Aorta (tissue), 5 donors: ENCODE results near the gene SECISBP2. TPM values are rescaled to one million over a fixed set of nuclear protein-coding genes. Genes with fewer than 3 reads are reported as not detected.

ENCODE experiments used
- ATAC-seq: fragments of 200-7000 bp; cut with Tn5 transposase; one replicate; pipeline ENCODE4 v1.9.1; 2022; ENCODE audit warnings: moderate library complexity; ENCODE audit not compliant: low FRiP score
- DNase-seq, 2 donors: peaks; one replicate each; pipeline ENCODE4 v3.0.0-alpha.2; 2020
- H3K27ac ChIP-seq, 2 donors: one replicate each; pipeline ENCODE4 v1.5.1; 2013; ENCODE audit warnings: low read length in 2 of 2, mild to moderate bottlenecking in 2 of 2, moderate library complexity in 2 of 2, control low read depth in 1 of 2, inconsistent platforms in 1 of 2, low read depth in 1 of 2
- H3K27me3 ChIP-seq, 2 donors: one replicate each; pipeline ENCODE4 v1.6.1; 2013; ENCODE audit warnings: control low read depth in 1 of 2, low read length in 1 of 2, mild to moderate bottlenecking in 1 of 2, moderate library complexity in 1 of 2; ENCODE audit not compliant: insufficient read depth in 2 of 2, control insufficient read depth in 1 of 2
- H3K36me3 ChIP-seq, 2 donors: one replicate each; pipeline ENCODE4 v1.6.1; 2013; ENCODE audit warnings: control low read depth in 1 of 2, low read length in 1 of 2, mild to moderate bottlenecking in 1 of 2; ENCODE audit not compliant: insufficient read depth in 2 of 2, control insufficient read depth in 1 of 2
- H3K4me1 ChIP-seq, 2 donors: one replicate each; pipeline ENCODE4 v1.6.1; 2013; ENCODE audit warnings: low read length in 2 of 2, control low read depth in 1 of 2, mild to moderate bottlenecking in 1 of 2, moderate library complexity in 1 of 2; ENCODE audit not compliant: insufficient read depth in 2 of 2, control insufficient read depth in 1 of 2
- H3K4me3 ChIP-seq, 2 donors: one replicate each; pipeline ENCODE4 v1.5.1; 2013; ENCODE audit warnings: low read length in 2 of 2, control low read depth in 1 of 2, mild to moderate bottlenecking in 1 of 2
- H3K9me3 ChIP-seq: one replicate; pipeline ENCODE4 v1.6.1; 2013; ENCODE audit warnings: mild to moderate bottlenecking, low read length; ENCODE audit not compliant: control insufficient read depth
- WGBS, 2 donors: extraction: QIAGEN DNeasy Blood & Tissue Kit; methylation state at CpG; one replicate each; pipeline ENCODE4 v1.1.7; 2013; 5-methylcytosine and 5-hydroxymethylcytosine counted together
- intact Hi-C, 2 donors: fragments of 100-400 bp; cut with DNase I; formaldehyde crosslinking; loops; one replicate each; pipeline versions ENCODE4 v1.14.2 to v1.15.0; 2022
- polyA plus RNA-seq, 2 donors: library from polyadenylated mRNA; stranded (reverse); fragments of 200-250 nt; gene quantifications; one replicate each; pipeline ENCODE4 v1.2.3, GENCODE V29; 2013
- total RNA-seq, 2 donors: library from RNA; stranded (reverse); fragmentation: NEBNext Ultra II Directional; extraction: Animal tissue kit (Norgen Biotek cat#: 25700); gene quantifications; one replicate each; pipeline ENCODE4 v1.2.1, GENCODE V29; 2021
- donor health status: healthy with polysubstance abuse.
- donor health status: Bipolar disorder and iron deficiency.
- donor health status: DM: no; HTN: no; CAD: no.
- donor health status: DM: no; HTN: no; CAD: no.
- donor health status: DM: yes; HTN: yes; CAD: no.

Gene SECISBP2
- total and polyA plus RNA-seq, 4 donors = 7.0 to 49.0 (median 38.6) TPM

DNA sequence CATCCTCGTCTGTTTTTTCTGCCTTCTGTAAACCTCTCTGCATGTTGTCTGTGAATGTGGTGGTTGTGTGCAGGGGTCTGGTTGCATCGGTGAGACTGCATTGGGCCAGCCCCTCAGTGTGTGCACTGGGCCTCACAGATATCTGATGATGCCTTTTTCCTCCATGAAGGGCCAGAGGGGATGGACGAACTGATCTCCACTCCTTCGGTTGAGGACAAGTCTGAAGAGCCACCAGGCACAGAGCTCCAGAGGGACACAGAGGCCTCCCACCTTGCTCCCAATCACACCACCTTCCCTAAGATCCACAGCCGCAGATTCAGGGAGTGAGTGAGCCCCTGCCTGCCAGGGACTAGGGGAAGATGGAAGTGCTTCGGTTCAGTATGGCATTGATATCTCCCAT is 31.3 kb downstream of the SECISBP2 start:
- Histone ChIP-seq H3K4me3 (no peak overlapping the region), H3K4me1 (no peaks in the 10 kb centered on the region), H3K27ac (no peak overlapping the region), H3K27me3 (no peaks in the 10 kb centered on the region), H3K9me3 (no peaks in the 10 kb centered on the region), H3K36me3 (peaks cover 6 to 31% of the 10 kb centered on the region in 2 donors)
- intact Hi-C loops = loop anchor here (10.0 kb wide), 1 partner anchor 195 kb away; no protein-coding TSS in a partner anchor
- WGBS, 2 donors = 92 to 95% methylated on average over 6 of the region's 6 CpGs
- DNase-seq (no peak), ATAC-seq (no peak)

DNA sequence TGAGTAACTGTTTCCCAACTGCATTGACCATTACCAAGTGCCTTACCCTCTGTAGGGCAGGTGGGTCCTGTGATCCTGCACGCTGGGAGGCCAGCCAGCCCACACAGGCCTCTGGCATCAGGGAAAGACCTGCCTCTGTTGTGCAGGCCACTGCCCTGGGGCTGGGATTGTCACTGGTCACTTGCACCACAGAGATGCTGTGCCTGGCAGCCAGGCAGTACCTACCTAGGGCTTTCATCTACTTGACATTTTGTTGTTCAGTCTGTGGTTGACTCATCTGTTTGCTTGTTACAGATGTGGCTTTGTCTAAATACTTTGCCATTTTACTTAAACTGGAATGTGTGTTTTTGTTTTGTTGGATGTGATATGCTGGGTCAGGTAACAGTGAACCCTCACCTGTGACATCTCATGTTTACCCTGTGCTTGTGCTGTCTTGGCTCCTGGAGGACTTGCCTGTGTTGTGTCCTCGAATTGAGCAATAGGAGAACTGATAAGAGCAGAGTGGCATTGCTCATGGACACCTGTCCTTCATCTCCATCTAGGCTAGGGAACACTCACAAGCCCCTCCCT is 32.8 kb downstream of the SECISBP2 start:
- ATAC-seq = no peak
- intact Hi-C loops = loop anchor here in 1 of 2 donors (10.0 kb wide), 1 partner anchor 194 kb away; no protein-coding TSS in a partner anchor
- peaks cover 3 to 28% of the 10 kb centered on the region in 2 donors for H3K36me3 ChIP-seq
- no peak for DNase-seq
- no peak overlapping the region for H3K27ac ChIP-seq
- no peaks in the 10 kb centered on the region for H3K9me3 ChIP-seq
- no peaks in the 10 kb centered on the region for H3K4me1 ChIP-seq
- 87 to 97% methylated on average over 2 of the region's 2 CpGs for WGBS, 2 donors
- no peaks in the 10 kb centered on the region for H3K27me3 ChIP-seq
- H3K4me3 ChIP-seq = no peak overlapping the region

DNA sequence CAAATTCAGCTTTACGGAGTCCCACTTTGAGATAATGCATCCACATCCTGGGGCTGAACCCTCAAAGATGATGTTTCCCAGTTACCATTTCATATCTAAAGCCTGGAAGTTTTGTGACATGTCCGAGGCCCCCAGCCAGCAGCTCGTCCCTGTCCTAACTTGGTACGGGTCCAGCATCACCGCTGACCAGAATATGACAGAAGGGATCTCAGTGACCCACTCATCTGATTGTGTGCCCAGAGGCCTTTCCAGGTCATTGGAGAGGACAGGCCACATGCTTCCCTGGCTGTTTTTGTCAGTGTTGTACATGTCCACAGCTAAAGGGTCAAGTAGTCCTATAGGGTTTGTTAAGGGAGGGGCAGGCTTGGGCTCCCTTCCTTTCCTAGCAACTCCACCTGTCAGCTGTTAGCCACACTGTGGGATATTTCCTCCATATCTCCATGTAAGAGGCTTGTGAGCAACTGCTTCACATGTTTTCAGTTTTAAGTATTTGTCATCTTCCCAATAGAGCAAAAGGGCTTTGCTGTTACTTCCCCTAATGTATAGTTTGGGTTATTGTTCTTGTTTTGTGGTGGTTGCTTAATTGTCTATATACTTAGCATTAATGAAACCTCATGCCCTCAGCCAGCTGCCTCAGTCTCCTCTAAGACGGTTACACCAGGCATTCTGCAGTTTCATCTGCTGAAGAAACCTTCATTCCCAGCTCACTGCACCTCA is 33.4 kb downstream of the SECISBP2 start:
- ATAC-seq = no peak
- no peak overlapping the region for H3K27ac ChIP-seq
- intact Hi-C loops = loop anchor here in 1 of 2 donors (10.0 kb wide), 1 partner anchor 193 kb away; no protein-coding TSS in a partner anchor
- DNase-seq = no peak
- H3K27me3 ChIP-seq = no peaks in the 10 kb centered on the region
- H3K4me1 ChIP-seq = no peaks in the 10 kb centered on the region
- no peak overlapping the region for H3K4me3 ChIP-seq
- H3K9me3 ChIP-seq = no peaks in the 10 kb centered on the region
- WGBS, 2 donors = 92 to 95% methylated on average over 6 of the region's 6 CpGs
- H3K36me3 ChIP-seq = peaks cover 3 to 27% of the 10 kb centered on the region in 2 donors

DNA sequence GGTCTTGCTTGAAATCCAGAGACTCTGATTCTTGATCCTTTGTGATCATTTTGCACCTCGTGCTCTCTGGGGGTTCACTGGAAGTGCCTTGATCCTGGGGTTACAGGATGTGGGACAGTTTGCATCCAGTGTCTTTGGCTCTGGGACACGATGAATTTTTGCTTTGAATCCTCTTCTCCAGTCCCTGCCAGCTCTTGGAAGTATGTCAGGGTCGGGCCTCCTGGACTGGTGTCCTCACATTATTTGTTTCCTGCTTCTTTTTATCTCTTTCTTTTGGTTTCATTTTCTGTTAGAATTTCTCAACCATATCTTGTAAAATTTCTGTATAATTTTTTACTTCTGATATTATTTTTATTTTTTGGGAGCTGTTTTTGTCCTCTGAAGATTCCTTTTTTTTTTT is 34.2 kb downstream of the SECISBP2 start:
- H3K4me3 ChIP-seq = no peak overlapping the region
- H3K27me3 ChIP-seq = no peaks in the 10 kb centered on the region
- H3K9me3 ChIP-seq = no peaks in the 10 kb centered on the region
- intact Hi-C loops = loop anchor here in 1 of 2 donors (10.0 kb wide), 1 partner anchor 192 kb away; no protein-coding TSS in a partner anchor
- H3K27ac ChIP-seq = no peak overlapping the region
- H3K4me1 ChIP-seq = no peaks in the 10 kb centered on the region
- peaks cover 3 to 30% of the 10 kb centered on the region in 2 donors for H3K36me3 ChIP-seq
- ATAC-seq (no peak), DNase-seq (no peak)
- 80 to 83% methylated on average over 3 of the region's 3 CpGs for WGBS, 2 donors

DNA sequence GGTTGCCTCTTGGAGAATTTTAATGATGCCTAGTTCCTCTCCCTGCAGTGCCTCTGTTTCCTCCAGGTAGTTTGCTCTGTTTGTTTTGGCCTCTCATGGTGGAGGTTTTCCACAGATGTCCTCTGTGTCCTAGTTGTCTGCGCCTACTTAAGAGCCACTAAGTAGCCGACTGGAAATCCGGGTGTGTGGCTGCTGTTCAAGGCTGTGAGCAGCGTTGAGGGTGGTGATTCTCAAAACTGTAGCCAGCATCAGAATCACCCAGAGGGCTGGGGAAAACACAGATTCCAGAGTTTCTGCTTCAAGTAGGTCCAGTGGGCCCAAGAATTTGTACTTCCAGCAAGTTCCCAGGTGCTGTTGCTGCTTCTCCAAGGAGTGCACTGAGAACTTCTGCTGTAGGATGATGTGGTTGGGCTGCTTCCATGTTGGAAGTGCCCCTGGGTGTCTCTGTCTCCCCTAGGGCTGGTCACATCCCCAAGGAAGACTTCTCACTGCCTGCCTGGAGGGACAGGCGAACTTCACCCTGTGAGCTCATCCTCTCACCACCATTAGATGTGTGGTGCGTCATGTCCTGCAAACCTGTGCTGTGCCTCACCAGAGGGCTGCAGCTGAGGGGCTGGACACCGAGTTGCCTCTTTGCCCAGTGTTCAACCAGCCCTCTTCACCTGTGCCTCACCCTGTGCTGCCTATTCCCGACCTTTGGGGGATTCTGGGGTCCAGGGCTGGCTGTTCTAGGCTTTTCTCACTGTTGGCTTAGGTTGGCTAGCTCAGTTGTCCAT is 34.8 kb downstream of the SECISBP2 start:
- Histone ChIP-seq H3K36me3 (peaks cover 3 to 28% of the 10 kb centered on the region in 2 donors), H3K27ac (no peak overlapping the region), H3K9me3 (no peaks in the 10 kb centered on the region), H3K4me3 (no peak overlapping the region), H3K4me1 (no peaks in the 10 kb centered on the region), H3K27me3 (no peaks in the 10 kb centered on the region)
- DNase-seq = no peak
- WGBS, 2 donors = 90 to 93% methylated on average over 8 of the region's 8 CpGs
- ATAC-seq = no peak
- intact Hi-C loops = loop anchor here in 1 of 2 donors (10.0 kb wide), 1 partner anchor 192 kb away; no protein-coding TSS in a partner anchor

DNA sequence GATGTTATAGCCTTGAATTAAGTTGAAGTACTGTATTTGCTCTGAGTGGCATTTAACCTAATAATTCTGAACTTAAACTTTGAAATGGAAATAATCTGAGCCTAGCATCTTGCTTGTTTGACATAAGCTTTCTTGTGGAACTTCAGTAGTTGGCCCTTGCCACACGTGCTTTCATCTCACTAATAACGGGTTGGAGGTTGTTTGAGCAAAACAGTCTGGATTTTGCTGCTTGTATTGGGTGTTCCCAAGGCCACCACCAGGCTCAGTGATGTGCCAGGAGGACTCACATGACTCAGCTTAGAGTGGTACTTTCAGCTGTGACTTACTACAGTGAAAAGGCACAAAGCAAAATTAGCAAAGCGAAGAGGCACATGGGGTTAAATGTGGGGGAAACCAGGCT is 35.7 kb downstream of the SECISBP2 start:
- DNase-seq (no peak), ATAC-seq (no peak)
- H3K27ac ChIP-seq = no peak overlapping the region
- H3K4me3 ChIP-seq = no peak overlapping the region
- intact Hi-C loops = loop anchor here in 1 of 2 donors (10.0 kb wide), 1 partner anchor 191 kb away; no protein-coding TSS in a partner anchor
- peaks cover 3 to 28% of the 10 kb centered on the region in 2 donors for H3K36me3 ChIP-seq
- H3K27me3 ChIP-seq = no peaks in the 10 kb centered on the region
- no peaks in the 10 kb centered on the region for H3K4me1 ChIP-seq
- H3K9me3 ChIP-seq = no peaks in the 10 kb centered on the region
- 71 to 78% methylated on average over 3 of the region's 3 CpGs for WGBS, 2 donors

DNA sequence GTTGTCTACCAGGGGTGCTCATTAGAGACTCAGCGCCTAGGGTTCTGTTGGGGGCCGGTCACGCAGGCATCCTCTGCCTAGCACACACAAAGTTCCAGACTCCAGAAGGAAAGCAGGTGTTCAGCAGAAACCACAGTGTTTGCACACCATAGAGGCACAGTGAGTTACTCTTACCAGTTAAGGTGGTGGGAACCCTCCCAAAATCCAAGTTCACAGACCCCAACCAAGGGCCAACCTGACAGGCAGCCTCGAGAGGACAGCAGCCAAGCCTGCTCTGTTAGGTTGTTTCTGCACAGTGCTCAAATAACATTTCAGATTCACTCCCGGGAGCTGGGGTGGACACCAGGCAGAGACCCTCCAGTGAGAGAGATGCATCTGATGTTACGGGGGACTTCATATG is 36.2 kb downstream of the SECISBP2 start:
- ATAC-seq (no peak), DNase-seq (no peak)
- H3K36me3 ChIP-seq = peaks cover 1 to 29% of the 10 kb centered on the region in 2 donors
- no peak overlapping the region for H3K27ac ChIP-seq
- H3K4me3 ChIP-seq = no peak overlapping the region
- no peaks in the 10 kb centered on the region for H3K9me3 ChIP-seq
- no peaks in the 10 kb centered on the region for H3K4me1 ChIP-seq
- intact Hi-C loops = loop anchor here in 1 of 2 donors (10.0 kb wide), 1 partner anchor 190 kb away; no protein-coding TSS in a partner anchor
- no peaks in the 10 kb centered on the region for H3K27me3 ChIP-seq
- 92 to 95% methylated on average over 6 of the region's 6 CpGs for WGBS, 2 donors

DNA sequence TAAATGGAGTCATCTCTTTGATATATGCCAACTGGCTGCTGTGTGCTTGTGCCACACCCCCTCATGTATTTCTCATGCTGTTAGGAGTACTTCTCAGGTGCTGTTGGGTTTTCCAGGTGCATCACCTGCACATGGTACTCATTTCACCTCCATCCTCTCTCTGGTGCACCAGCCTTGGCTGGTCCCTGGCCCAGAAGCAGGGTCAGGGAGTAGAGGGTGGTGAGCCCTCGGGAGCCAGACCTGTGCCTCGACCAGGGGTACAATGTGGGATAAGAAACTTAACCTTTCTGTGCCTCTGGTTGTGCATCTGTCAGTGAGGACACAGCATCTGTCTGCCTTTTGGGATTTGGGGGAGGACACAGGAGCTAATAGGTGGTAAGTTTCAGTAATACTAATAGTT is 38.5 kb downstream of the SECISBP2 start:
- DNase-seq (no peak), ATAC-seq (no peak)
- intact Hi-C loops = loop anchor here in 1 of 2 donors (10.0 kb wide), 1 partner anchor 188 kb away; no protein-coding TSS in a partner anchor
- H3K4me3 ChIP-seq = no peak overlapping the region
- no peaks in the 10 kb centered on the region for H3K4me1 ChIP-seq
- H3K36me3 ChIP-seq = peaks cover 0 to 22% of the 10 kb centered on the region in 2 donors
- WGBS, 2 donors = 92 to 95% methylated on average over 2 of the region's 2 CpGs
- H3K9me3 ChIP-seq = no peaks in the 10 kb centered on the region
- no peaks in the 10 kb centered on the region for H3K27me3 ChIP-seq
- H3K27ac ChIP-seq = no peak overlapping the region
